GM23338 (cell line): ENCODE measurements around the gene MVB12B.

Experiments
- EZH2 ChIP-seq: fragments of 200-600 bp; sonication (generic); IDR thresholded peaks from one replicate; pipeline ENCODE4 v1.8.0; 2017; ENCODE audit warnings: antibody characterized with exemption, mild to moderate bottlenecking, low read depth; ENCODE audit not compliant: unreplicated experiment
- EZH2phosphoT487 ChIP-seq: fragments of 200-600 bp; sonication (generic); IDR thresholded peaks from one replicate; pipeline ENCODE4 v1.8.1; 2018; ENCODE audit warnings: antibody characterized with exemption; ENCODE audit not compliant: unreplicated experiment
- TF ChIP-seq, protein P1 (sequence below), 2 experiments: fragments of 200-600 bp in 1 of 2; sonication (generic) in 1 of 2; conservative IDR thresholded peaks; 2 replicates each; pipeline versions ENCODE4 v1.5.1 to v1.6.1; 2016 to 2017; ENCODE audit warnings: antibody characterized with exemption in 2 of 2, low read depth in 2 of 2, mild to moderate bottlenecking in 2 of 2, moderate library complexity in 1 of 2

DNA sequence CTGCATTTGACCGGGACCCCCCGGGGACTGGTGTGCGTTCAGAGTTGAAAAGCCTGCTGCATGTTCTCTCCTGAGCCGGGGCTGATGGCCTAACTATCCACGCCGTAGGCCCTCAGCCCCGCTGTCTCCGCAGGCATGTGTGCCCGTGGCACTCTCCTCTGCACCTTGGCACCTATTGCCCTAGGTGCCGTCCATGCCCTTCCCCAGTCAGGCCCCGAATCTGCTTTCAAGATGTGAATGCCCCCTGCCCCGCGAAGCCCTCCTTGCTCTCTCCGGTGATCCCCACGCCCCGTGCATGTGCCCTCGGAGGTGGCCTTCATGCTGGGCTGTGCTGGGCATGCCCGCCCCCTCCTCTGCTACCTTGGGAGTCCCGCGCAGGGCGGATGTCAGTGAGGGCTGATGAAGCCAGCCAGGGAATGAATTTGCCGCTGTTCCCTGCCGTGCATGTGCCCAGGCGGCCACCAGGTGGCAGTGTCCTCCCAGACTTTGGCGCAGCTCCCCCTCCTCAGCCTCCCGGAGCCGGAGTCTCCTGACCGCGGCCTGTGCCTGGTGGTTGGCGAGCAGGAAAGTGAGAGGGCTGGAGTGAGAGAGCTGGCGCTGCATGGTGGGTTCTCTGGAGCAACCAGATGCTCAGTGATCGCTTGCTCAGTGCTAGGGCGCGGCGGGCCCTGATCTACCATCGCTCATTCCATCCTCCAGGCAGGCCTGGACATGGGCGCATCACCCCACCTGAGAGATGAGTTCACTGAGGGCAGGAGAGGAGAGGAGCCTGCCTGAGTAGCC, 174.2 kb downstream of the MVB12B start:
- TF ChIP-seq, protein P1, sequence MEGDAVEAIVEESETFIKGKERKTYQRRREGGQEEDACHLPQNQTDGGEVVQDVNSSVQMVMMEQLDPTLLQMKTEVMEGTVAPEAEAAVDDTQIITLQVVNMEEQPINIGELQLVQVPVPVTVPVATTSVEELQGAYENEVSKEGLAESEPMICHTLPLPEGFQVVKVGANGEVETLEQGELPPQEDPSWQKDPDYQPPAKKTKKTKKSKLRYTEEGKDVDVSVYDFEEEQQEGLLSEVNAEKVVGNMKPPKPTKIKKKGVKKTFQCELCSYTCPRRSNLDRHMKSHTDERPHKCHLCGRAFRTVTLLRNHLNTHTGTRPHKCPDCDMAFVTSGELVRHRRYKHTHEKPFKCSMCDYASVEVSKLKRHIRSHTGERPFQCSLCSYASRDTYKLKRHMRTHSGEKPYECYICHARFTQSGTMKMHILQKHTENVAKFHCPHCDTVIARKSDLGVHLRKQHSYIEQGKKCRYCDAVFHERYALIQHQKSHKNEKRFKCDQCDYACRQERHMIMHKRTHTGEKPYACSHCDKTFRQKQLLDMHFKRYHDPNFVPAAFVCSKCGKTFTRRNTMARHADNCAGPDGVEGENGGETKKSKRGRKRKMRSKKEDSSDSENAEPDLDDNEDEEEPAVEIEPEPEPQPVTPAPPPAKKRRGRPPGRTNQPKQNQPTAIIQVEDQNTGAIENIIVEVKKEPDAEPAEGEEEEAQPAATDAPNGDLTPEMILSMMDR (conservative IDR thresholded peaks at IDR 0.05; ENCODE audit: low read depth in 2 of 2): peak; percentile 86 to 99
- TF ChIP-seq EZH2phosphoT487: no peak
- peak; percentile 26 for TF ChIP-seq EZH2
